Stimulated activated CD4-positive, alpha-beta T cell treated with anti-CD3 and anti-CD28 coated beads, Interleukin-4, amount 100 ng/mL, for 1 hour (primary cell): Measurements from ENCODE around the gene ACO2.

ENCODE experiments used
- DNase-seq: peaks from one replicate; pipeline ENCODE4 v3.0.0-alpha.2; 2020

The ACO2 gene

DNA sequence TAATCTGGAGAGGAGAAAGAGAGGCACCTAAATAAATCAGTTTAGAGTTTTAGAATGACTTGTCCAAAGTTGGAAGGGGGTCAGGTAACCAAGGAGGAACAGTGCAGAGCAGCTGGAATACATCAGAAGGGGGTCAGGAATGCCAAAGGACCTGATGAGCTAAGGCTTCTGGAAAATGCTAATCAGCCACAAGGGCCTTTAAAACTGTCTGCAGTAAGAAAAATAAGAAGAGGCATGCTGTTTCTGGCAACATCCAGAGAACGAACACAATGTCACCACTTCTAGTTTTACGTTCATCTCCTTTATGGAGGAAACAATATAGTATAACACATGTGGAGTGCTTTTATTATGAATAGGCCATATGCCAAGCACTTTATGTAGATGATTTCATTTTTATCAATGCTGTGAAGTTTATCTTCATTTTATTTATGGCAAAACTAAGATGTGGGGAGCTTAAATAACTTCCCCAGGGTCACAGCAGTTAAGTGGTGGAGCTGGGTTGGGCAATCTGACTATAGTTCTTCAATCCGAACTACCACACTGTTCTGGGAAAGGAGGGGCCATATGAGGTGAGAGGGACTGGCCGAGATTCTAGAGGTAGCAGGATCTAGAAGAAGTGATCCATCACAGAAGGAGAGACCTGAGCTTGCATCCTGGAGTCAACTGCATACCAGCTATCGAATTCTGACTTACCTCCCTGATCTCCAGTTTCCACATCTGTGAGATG lies 22.6 kb downstream of the ACO2 start:
- DNase-seq: no peak

DNA sequence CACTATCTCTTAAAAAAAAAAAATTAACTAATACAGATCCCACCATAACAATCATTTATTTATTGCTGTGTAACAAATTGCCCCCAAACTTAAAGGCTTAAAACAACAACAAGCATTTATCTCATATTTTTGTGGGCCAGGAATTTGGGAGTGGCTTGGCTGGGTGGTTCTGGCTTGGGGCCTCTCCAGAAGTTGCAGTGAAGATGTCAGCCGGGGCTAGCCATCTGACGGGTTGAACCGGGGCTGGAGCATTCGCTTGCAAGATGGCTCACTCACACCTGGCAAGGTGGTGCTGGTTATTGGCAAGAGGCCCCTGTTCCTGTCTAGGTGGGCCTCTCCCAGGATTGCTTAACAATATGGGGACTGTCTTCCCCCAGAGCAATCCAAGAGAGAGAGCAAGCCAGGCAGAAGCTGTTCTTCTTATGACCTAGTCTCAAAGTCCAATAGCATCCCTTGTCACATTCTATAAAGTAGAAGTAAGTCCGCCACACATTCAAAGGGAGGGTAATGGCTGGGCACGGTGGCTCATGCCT lies 29.5 kb downstream of the ACO2 start:
- no peak for DNase-seq

DNA sequence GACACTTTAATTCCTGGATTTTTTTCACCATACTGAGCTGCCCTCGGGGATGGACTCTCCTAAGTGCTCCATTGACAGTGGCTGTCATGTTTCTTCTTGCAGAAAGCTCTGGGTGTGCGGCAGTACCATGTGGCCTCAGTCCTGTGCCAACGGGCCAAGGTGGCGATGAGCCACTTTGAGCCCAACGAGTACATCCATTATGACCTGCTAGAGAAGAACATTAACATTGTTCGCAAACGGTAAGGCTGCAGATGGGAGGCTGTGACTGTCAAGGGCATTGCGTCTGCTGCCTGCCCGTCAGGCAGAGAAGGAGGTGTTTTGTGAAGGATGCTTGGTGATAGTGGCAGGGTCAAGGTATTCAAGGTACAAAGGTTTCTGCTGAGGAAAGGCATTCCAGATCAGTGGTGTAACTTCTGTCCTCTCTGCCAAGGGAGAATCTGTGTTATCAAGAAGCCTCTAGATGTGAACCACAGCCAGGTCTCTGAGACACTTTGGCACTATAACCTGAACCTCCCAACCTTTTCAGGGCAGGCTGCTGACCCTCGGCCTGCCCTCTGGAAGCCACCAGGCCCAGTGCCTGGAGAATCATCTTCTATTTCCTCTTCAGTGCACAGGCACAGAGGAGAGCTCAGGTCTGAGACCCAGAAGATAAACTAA lies 30.8 kb downstream of the ACO2 start:
- no peak for DNase-seq

DNA sequence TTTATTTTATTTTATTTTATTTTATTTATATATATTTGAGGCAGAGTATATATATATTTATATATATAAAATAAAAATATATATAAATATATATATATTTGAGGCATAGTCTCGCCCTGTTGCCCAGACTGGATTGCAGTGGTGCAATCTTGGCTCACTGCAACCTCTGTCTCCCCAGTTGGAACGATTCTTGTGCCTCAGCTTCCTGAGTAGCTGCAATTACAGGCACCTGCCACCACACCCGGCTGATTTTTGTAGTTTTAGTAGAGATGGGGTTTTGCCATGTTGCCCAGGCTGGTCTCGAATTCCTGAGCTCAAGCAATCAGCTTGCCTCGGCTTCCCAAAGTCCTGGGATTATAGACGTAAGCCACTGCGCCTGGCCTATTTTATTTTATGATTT lies 31.4 kb downstream of the ACO2 start:
- DNase-seq: no peak

DNA sequence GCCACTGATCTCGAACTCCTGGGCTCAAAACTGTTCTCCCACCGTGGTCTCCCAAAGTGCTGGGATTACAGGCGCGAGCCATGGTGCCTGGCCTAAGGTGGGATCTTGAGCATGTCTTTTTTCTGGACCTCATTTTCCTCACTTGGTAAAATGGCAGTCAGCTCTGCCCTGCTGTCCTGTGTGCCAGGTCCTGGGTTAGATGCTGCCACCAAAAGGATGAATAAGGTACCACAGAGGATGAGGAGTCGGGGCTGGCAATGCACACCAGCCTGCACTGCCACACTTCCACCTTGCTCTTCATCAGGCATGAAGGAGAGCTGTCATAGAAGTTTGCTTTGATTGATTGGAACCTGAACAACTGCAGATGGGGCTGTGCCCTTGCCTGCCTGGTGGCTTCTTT lies 32.3 kb downstream of the ACO2 start:
- no peak for DNase-seq

DNA sequence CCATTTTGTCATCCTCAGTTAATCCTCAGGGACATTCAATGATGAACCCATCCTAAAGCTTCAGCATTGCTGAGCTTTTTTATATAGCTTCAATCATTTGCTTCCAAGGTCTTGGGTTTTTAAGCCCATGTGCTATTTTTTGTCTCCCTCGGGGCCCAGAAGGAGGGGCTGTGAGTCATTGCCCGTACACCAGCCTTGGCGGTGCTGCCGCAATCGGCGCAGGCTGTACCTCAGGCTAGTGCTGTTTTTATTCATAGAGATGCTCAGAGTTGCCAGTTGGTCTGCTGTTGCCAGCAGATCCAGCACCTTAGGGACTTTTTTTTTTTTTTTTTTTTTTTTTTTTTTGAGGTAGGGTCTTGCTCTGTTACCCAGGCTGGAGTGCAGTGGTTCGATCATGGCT lies 35.5 kb downstream of the ACO2 start:
- no peak for DNase-seq

DNA sequence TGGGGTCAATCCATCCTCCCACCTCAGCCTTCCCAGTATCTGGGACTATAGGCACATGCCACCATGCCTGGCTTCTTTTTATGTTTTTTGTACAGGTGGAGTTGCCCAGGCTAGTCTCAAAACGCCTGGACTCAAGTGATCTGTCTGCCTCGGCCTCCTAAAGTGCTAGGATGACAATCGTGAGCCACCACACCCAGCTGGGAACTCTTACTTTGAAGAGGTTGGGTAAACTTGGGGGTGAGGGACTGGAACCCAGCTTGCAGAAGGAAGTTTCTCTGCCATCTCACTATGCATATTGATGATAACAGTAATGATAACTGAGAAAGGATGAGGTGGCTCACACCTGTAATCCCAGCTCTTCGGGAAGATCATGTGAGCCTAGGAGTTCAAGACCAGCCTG lies 35.9 kb downstream of the ACO2 start:
- no peak for DNase-seq

DNA sequence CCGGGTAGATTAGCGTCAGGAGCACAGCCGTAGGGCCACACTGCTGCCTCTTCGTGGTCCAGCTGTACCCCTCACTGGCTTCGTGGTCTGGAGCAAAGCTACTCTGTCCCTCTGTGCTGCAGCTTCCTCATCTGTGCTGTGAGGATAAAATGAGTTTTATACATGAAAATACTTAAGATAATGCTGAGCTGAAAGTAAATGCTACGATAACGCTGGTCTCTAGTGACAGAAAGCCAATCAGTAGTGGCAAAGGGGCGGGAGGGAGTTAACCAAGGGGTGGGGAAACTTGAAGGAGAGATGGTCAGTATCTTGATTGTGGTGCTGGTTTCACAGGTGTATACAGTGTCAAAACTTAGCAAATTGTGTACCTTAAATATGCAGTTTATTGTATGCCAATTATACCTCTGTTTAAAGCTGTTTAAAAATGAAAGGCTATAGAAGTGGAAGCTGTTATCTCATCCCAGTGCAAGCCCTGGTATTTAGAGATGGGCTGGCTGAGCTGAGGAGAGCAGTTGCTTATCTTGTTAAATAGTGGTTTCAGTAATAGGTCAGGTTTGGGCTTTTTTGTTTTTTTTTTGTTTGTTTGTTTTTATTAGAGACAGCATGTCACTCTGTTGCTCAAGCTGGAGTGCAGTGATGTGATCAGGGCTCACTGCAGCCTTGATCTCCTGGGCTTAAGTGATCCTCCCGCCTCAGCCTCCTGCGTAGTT lies 36.7 kb downstream of the ACO2 start:
- no peak for DNase-seq

DNA sequence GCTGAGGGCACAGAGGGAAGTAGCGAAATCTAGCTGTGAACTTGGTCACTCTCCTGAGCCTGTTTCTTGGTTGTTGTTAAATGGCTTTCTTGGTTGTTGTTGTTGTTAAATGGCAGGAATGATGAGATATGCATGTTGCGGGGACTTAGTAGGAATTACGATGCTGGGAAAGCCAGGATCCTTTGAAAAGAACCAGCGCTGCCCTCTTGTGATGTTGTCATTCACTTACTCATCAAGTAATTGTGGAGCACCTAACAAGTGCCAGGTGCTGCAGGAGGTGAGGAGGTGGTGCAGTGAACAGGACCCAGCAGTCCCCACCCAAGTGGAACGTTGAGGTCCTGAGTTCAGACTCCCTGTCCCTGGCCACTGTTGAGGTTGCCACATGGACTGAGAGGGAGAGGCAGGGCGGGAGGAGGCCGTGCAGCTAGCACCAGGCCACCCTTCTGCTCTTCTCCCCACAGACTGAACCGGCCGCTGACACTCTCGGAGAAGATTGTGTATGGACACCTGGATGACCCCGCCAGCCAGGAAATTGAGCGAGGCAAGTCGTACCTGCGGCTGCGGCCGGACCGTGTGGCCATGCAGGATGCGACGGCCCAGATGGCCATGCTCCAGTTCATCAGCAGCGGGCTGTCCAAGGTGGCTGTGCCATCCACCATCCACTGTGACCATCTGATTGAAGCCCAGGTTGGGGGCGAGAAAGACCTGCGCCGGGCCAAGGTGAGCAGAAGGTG lies 38.6 kb downstream of the ACO2 start:
- DNase-seq: no peak

DNA sequence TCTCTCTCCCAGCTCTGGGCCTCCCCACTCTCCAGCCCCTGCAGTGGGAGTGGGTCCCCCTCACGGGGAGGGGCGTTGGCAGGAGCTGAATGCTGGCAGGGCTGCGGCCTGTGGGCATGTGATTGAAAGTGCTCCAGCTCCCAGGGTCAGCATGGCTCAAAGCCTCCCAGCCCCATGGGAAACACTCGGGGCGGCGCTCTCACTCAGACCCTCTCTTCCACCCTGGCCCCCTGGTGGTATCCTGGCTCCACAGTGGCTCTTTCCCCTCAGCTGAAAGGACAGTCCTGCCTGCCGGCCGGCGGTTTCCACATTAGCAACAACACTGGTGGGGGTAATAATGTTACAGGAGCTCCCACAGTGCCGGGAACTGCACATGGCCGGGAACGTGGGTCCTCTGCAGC lies 39.9 kb downstream of the ACO2 start:
- DNase-seq: no peak

DNA sequence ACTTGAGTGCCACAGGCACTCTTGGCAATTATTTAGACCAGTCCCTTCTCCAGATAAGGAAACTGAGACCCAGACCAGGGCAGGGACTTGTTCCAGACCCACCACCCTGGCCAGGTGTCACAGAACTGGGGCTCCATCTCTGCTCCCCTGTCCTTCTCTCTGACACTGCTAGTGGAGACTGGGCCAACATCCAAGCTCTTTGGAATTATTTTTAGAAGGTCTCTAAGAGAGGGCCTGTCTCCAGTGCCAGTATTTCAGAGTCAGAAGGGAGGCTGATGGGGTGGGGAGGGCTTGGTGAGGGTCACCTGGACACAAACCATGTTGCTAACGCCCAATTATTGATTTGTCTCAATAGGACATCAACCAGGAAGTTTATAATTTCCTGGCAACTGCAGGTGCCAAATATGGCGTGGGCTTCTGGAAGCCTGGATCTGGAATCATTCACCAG lies 42.6 kb downstream of the ACO2 start:
- no peak for DNase-seq

DNA sequence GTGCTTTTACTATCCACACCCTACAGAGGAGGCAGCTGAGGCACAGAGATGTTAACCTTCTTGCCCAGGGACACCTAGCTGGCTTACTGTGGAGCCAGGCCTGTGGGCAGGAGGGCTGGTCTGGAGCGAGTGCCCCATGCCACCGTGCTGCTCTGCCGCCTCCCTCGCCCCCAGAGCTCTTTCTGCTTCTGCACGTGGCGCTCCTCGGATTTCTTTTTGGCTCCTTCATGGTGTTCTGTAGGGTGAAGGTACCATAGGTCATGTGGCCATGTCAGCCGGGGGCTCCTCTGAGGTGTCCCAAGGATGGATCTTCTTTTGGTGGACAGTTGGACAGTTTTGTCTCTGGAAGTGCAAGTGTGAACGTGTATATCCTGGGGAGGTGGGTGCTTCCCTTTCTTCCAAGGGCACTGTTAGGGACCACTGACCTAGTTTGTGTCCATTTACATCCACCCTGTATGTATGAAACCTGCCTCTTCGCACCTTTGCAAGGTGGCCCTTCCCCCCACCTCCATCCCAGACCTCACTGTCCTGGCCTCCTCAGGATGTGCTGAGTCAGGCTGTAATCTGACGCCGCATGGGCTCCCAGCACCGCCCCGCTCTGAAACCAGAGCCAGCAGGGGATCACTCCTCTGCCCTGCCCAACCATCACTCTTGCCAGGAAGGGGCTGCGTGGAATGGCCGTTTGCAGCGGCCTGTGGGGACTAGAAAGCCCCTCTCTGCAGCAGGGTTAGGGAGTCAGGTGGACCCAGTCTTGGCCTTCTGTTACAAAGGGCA lies 43.7 kb downstream of the ACO2 start:
- DNase-seq: no peak

DNA sequence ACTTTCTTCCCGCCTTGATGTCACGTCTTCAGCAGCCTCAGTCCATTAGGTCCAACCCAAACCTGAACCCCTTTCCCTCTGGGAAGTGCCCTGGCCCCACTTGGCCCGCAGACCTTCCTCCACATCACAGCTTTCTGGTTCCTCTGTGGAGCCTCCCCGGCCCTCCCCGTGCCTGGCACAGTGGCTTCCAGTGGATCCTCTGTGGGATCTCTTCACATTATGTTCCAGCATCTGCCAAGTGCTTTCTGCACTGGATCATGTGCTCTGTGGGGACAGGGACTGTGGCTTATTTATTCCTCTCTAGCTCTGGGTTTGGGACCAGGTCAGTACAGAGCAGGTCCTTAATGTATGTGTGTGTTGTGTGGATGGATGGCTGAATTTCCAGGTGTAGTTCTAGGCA lies 44.5 kb downstream of the ACO2 start:
- no peak for DNase-seq

DNA sequence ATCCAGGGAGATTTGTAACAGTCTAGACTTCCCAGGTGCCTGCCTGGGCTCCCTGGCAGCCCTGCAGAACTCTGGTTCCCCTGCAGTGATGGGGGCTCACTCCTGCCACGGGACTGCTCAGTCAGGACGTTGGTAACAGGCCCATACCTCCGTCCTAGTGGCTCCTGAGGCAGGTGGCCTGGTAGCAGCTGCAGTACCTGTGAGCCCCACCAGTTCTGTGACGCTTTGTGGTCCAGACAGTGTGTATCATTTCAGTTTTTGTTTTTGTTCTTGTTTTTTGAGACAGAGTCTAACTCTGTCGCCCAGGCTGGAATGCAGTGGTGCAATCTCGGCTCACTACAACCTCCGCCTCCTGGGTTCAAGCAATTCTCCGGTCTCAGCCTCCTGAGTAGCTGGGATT lies 47.5 kb downstream of the ACO2 start:
- DNase-seq: no peak

DNA sequence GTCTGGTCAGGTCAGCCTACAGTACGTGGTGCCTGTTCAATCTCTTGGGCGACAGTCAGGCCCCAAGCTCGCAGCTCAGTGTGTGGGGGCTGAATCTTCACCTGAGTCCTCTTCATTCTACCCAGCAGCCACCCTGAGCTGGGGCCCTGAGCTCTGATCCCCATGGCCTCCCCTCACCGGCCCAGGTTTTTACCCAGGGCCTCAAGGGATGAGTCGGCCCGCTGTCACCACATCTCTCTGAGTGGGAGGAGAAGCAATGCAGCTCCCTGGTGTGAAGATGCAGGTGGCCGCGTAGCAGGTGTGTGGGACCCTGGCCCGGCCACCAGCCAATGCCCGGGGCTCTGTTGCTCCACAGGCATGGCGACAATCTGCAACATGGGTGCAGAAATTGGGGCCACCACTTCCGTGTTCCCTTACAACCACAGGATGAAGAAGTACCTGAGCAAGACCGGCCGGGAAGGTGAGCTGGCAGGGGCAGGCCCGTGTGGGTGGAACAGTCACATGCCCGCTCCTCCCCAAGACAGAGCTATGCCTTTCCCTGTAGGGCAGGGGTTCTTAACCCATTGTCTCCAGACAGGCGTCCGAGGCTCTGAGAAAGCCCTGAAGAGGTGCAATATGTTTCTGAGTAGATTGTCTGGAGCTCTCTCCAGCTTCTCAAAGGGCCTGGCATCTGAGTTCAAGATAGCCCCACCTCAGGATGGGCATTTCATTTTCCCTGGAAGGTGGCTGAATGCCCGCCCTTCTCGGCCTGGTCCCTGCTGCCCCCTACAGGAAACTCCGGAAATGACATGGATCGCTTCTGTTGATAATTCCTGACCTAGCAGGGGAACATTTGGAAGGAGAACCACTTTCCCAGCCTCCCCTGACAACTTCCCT lies 48.5 kb downstream of the ACO2 start:
- peak; percentile 53 for DNase-seq

DNA sequence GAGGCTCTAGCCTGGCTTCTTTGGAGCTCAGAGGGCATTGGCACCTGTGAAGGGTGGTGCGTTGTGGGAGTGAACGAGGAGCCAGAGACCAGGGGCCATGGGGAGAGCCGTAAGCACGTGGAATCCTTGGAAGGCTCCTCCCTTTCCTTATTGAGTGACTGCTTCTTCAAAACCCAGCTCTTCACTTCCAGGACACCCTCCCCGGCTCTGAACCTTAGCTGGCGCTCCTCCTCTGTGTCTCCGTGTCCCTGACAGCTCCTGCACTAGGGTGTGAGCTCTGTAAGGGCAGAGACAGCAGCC lies 49.1 kb downstream of the ACO2 start:
- DNase-seq: no peak

DNA sequence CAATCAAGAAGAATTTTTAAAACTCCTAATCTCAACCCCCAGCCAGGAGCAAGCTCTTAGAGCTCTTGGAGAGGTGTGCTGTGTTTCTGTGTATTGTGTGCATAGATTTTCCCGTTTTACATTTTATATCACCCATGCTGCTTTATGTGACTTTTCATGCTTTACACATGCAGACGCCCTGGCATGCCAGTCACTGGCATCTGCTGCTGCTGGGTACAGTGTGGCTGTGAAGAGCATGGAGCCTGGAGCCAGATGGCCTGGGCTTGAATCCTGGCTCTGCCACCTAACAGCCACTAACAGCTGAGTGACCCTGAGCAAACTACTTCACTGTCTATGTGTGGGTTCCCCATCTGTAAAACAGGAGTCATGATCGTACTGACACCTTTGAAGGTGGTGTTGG lies 52.2 kb downstream of the ACO2 start:
- no peak for DNase-seq

DNA sequence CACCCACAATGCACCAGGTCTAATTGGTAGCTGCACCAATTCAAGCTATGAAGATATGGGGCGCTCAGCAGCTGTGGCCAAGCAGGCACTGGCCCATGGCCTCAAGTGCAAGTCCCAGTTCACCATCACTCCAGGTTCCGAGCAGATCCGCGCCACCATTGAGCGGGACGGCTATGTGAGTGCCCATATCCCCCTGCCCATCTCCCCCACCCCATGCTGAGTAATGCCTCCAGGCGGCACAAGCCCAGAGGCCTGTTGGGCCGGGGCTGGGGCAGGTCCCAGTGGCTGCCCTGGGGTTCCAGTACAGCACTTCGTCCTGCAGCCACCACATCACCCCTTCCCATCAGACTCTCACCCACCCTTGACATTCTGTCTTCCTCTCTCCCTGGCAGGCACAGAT lies 53.9 kb downstream of the ACO2 start:
- no peak for DNase-seq

DNA sequence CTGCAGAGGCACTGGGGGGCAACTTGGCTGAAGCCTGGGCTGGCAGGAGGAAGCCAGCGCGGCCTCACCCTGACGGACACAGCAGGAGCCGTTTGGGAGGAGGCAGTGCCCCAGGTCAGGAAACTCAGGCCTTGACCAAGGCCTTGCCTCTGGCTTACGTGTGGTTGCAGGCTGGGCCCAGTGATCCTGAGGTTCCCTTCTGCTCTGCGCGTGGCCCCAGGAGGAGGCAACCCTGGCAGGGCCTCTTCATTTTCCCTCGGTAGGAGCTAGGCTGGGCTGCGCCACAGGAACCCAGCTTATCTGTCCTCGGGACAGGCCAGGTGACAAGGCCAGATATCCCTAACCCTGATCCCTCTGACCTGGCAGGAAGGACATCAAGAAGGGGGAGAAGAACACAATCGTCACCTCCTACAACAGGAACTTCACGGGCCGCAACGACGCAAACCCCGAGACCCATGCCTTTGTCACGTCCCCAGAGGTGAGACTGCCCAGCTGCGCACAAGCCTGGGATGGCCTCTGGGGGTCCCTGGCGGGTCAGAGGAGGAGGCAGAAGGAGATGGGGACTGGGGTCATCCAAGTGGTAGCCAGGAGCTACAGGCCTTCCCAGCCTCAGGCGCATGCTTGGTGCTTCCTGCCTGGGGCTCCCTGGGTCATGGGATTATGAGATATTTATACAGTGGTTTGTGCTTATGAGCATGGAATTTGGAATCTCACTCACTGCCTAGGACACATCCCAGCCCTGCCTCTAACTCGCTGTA lies 54.7 kb downstream of the ACO2 start:
- no peak for DNase-seq

DNA sequence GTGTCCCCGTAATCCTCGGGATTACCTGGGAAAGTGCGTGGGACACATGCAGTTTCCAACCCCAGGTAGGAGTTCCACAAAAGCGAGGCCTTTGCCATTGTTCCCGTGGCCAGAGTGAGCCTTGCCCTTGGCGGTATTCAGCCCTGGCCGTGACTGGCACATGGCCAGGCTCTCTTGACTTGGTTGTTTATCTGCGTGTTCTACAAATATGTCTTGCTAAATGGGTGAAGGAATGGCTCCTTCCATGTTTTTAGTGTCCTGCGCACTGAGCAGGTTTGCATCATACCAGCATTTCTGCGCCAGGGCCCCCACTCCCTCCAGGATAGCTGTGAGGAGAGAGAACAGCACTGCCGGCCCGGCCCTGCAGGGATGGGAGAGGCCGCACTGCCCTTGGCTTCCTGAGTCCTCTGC lies 55.3 kb downstream of the ACO2 start:
- no peak for DNase-seq
